HepG2 (cell line): ENCODE measurements around the gene CD83. TPM values are rescaled to one million over a fixed set of nuclear protein-coding genes. Genes with fewer than 3 reads are reported as not detected.

Source experiments
- ATAC-seq: fragments of 200-7000 bp; cut with Tn5 transposase; 3 replicates; pipeline ENCODE4 v1.9.1; 2020; ENCODE audit warnings: mild to moderate bottlenecking, moderate library complexity
- BruUV-seq: library from RNA; stranded (reverse); fragments of 400-500 nt; replicated peaks from 2 replicates; lab custom pipeline; 2021; lab: Mats Ljungman, UMichigan
- CTCF ChIA-PET: fragments of 300-600 bp; formaldehyde crosslinking; extraction: SDS; loops from one replicate; lab custom pipeline; 2021; ENCODE audit warnings: low total read pairs, inconsistent platforms, low intra/inter-chr PET ratio; lab: Yijun Ruan, JAX
- POLR2A ChIA-PET: fragments of 350-600 bp; sonication (Branson Sonifier 250); formaldehyde crosslinking; loops from one replicate; lab custom pipeline; 2020; ENCODE audit warnings: antibody characterized with exemption, inconsistent platforms; lab: Yijun Ruan, JAX
- DNase-seq: peaks from one replicate; pipeline ENCODE4 v3.0.0-alpha.2; 2015; ENCODE audit warnings: low spot score
- FAIRE-seq: peaks from 3 replicates; lab custom pipeline; 2011; peaks lifted over from hg19 to GRCh38; lab: Jason Lieb, UNC
- H2AFZ ChIP-seq: one replicate; pipeline ENCODE4 v1.6.1; 2011; ENCODE audit warnings: low read length, inconsistent platforms
- H3K27ac ChIP-seq: fragments of 300-600 bp; 3 replicates; pipeline ENCODE4 v1.8.0; 2011; ENCODE audit warnings: mixed run types, mild to moderate bottlenecking, mixed read lengths, low read length, inconsistent platforms; ENCODE audit not compliant: insufficient read depth; ENCODE audit errors: extremely low read length
- H3K27me3 ChIP-seq, 2 experiments: fragments of 200-600 bp in 1 of 2; 2 replicates in 1 of 2; 3 replicates in 1 of 2; pipeline versions ENCODE4 v1.6.0 to v1.8.0; 2011; ENCODE audit warnings: low read length in 2 of 2, mild to moderate bottlenecking in 2 of 2, moderate library complexity in 2 of 2, inconsistent platforms in 1 of 2; ENCODE audit not compliant: insufficient read depth in 2 of 2, control insufficient read depth in 1 of 2
- H3K36me3 ChIP-seq, 2 experiments: fragments of 200-600 bp in 1 of 2; replicated peaks in 1 of 2; 2 replicates in 1 of 2; 3 replicates in 1 of 2; pipeline versions ENCODE4 v1.5.1 to v1.8.0; 2011; ENCODE audit warnings: low read length in 2 of 2, inconsistent platforms in 1 of 2; ENCODE audit not compliant: insufficient read depth in 2 of 2, control insufficient read depth in 1 of 2
- H3K4me1 ChIP-seq: 2 replicates; pipeline ENCODE4 v1.5.1; 2012; ENCODE audit warnings: low read length, inconsistent platforms; ENCODE audit not compliant: insufficient read depth
- H3K4me2 ChIP-seq: 2 replicates; pipeline ENCODE4 v1.6.0; 2011; ENCODE audit warnings: low read depth, low read length, inconsistent platforms
- H3K4me3 ChIP-seq, 3 experiments: fragments of 200-600 bp in 1 of 3; sonication (generic), shearing (Covaris generic) in 1 of 3; replicated peaks in 1 of 3; 2 replicates each; pipeline ENCODE4 v1.5.1; 2011 to 2016; ENCODE audit warnings: low read length in 3 of 3, inconsistent platforms in 2 of 3, low read depth in 2 of 3, mild to moderate bottlenecking in 2 of 3, control low read depth in 1 of 3, mixed read lengths in 1 of 3; ENCODE audit not compliant: insufficient read depth in 1 of 3
- H3K79me2 ChIP-seq: one replicate; pipeline ENCODE4 v1.6.1; 2011; ENCODE audit warnings: low read length, inconsistent platforms; ENCODE audit not compliant: insufficient read depth
- H3K9ac ChIP-seq: 2 replicates; pipeline ENCODE4 v1.6.0; 2011; ENCODE audit warnings: mild to moderate bottlenecking, low read depth, low read length, inconsistent platforms; ENCODE audit not compliant: insufficient read depth
- H3K9me3 ChIP-seq: 2 replicates; pipeline ENCODE4 v1.5.1; 2012; ENCODE audit warnings: mild to moderate bottlenecking, low read length
- H4K20me1 ChIP-seq: 2 replicates; pipeline ENCODE4 v1.6.0; 2011; ENCODE audit warnings: inconsistent platforms, mild to moderate bottlenecking, low read length, moderate library complexity; ENCODE audit not compliant: insufficient read depth
- DR1 ChIP-seq: sonication (generic); formaldehyde crosslinking; IDR thresholded peaks from 2 replicates; pipeline ENCODE4 v1.8.0; 2021; ENCODE audit warnings: mild to moderate bottlenecking, missing genetic modification reagents, inconsistent platforms
- E2F1 ChIP-seq: sonication (generic); formaldehyde crosslinking; IDR thresholded peaks from 2 replicates; pipeline ENCODE4 v1.5.0; 2020; ENCODE audit warnings: missing genetic modification reagents
- FOXK2 ChIP-seq: fragments of 450-650 bp; IDR thresholded peaks from 2 replicates; pipeline ENCODE4 v1.6.1; 2016
- KIAA2018 ChIP-seq: sonication (generic); formaldehyde crosslinking; IDR thresholded peaks from 2 replicates; pipeline ENCODE4 v1.5.0; 2020; ENCODE audit warnings: mild to moderate bottlenecking, missing genetic modification reagents, borderline replicate concordance
- NFATC3 ChIP-seq: sonication (generic); formaldehyde crosslinking; IDR thresholded peaks from 2 replicates; pipeline ENCODE4 v1.5.1; 2020; ENCODE audit warnings: mild to moderate bottlenecking, missing genetic modification reagents
- NR3C1 ChIP-seq: sonication (generic); formaldehyde crosslinking; IDR thresholded peaks from 2 replicates; pipeline ENCODE4 v1.4.0; 2020; ENCODE audit warnings: missing genetic modification reagents
- RCOR2 ChIP-seq: IDR thresholded peaks from 2 replicates; pipeline ENCODE4 v1.6.1; 2016; ENCODE audit warnings: missing biosample characterization, missing genetic modification reagents
- TCF7L2 ChIP-seq: IDR thresholded peaks from 2 replicates; pipeline ENCODE4 v1.6.1; 2011; ENCODE audit warnings: mild to moderate bottlenecking, low read depth, low read length, moderate library complexity
- ZNF354B ChIP-seq: sonication (generic); formaldehyde crosslinking; IDR thresholded peaks from 2 replicates; pipeline ENCODE4 v1.8.0; 2022; ENCODE audit warnings: mild to moderate bottlenecking, missing genetic modification reagents
- ZNF883 ChIP-seq: sonication (generic); formaldehyde crosslinking; IDR thresholded peaks from 2 replicates; pipeline ENCODE4 v1.5.1; 2020; ENCODE audit warnings: mild to moderate bottlenecking, missing genetic modification reagents; ENCODE audit errors: not compliant biosample characterization
- WGBS: methylation state at CpG from one replicate; pipeline ENCODE4 v1.1.6; 2017; ENCODE audit warnings: low lambda C conversion rate; 5-methylcytosine and 5-hydroxymethylcytosine counted together
- in situ Hi-C: cut with HindIII; loops from 2 replicates; pipeline ENCODE4 v1.10.0; 2017; ENCODE audit warnings: low pct_unique_long_range_greater_than_20kb; ENCODE audit not compliant: extremely low pct_ligation_motif_present
- intact Hi-C: fragments of 100-400 bp; cut with micrococcal nuclease; formaldehyde crosslinking; loops from one replicate; pipeline ENCODE4 v1.10.0; 2022; ENCODE audit not compliant: unreplicated experiment
- polyA plus RNA-seq, 8 experiments: library from polyadenylated mRNA; depleted of rRNA in 3 of 8; stranded (reverse) in 7 of 8; unstranded in 1 of 8; fragments of >200 nt; fragmentation: Illumina TruSeq in 4 of 8; extraction: Trizol in 4 of 8; gene quantifications; 2 replicates each; pipeline versions ENCODE4 v1.2.1 to v1.2.3, GENCODE V29; 2011 to 2016; ENCODE audit warnings: low read depth in 4 of 8, missing spikeins in 1 of 8, mixed read lengths in 1 of 8; ENCODE audit not compliant: insufficient read depth in 1 of 8
- total RNA-seq, 5 experiments: library from RNA; depleted of rRNA; stranded (reverse); fragments of >200 nt; fragmentation: Illumina TruSeq; extraction: Trizol; gene quantifications; 2 replicates each; pipeline ENCODE4 v1.2.3, GENCODE V29; 2016; ENCODE audit warnings: low read depth in 1 of 5

The CD83 gene
- total and polyA plus RNA-seq, 2 of the 13 experiments (the other 11 are each of a cell fraction or from before 2014, with no cell fraction given), result 0.46 to 2.3 TPM

GRCh38 chr6:14083751-14084150, 33.8 kb upstream of the CD83 start:
- POLR2A ChIA-PET, result no interaction called here
- in situ Hi-C loops, result no loop called here
- CTCF ChIA-PET, result no interaction called here

More at GRCh38 chr6:14083751-14084150, 33.8 kb upstream of the CD83 start:
- TF ChIP-seq KIAA2018 (CRISPR knock-in tag), result no peak
- no peak for TF ChIP-seq DR1 (CRISPR knock-in tag)
- no peak for TF ChIP-seq FOXK2
- no peak for TF ChIP-seq RCOR2 (CRISPR knock-in tag)
- no peak for TF ChIP-seq TCF7L2
- TF ChIP-seq E2F1, result no peak
- no peak for TF ChIP-seq NR3C1 (CRISPR knock-in tag)
- no peak for TF ChIP-seq NFATC3 (CRISPR knock-in tag)
- no peak for TF ChIP-seq ZNF354B (CRISPR knock-in tag)
- TF ChIP-seq ZNF883 (CRISPR knock-in tag), result no peak
- Histone ChIP-seq H3K4me2 (no peak overlapping the region), H3K27me3 (peaks cover 0 to 14% of the 10 kb centered on the region in 2 experiments; a peak in 3 of 5 replicates), H3K4me3 (no peak overlapping the region), H4K20me1 (no peaks in the 10 kb centered on the region), H3K79me2 (no peaks in the 10 kb centered on the region), H3K9me3 (no peaks in the 10 kb centered on the region), H3K4me1 (no peaks in the 10 kb centered on the region), H3K36me3 (no peaks in the 10 kb centered on the region), H2AFZ (no peak overlapping the region), H3K9ac (no peak overlapping the region), H3K27ac (no peak overlapping the region)
- BruUV-seq, result no TSS peak
- DNase-seq, result no peak
- ATAC-seq, result no peak
- 0% methylated on average over 3 of the region's 3 CpGs for WGBS
- intact Hi-C loops, result no loop called here
- no peak for FAIRE-seq
